Measurements from ENCODE around the gene DUSP1. TPM values are rescaled to one million over a fixed set of nuclear protein-coding genes. Genes with fewer than 3 reads are reported as not detected.
"Not testable (repeated sequence)": the region's sequence is repeated elsewhere in the genome, so short reads cannot be mapped to it uniquely, and the experiment has no call there.

The DUSP1 gene
- 18.1 and 19.4 TPM in 2 replicates for total RNA-seq (2014; rRNA removed; shearing (Covaris generic))

GRCh38 chr5:172770675-172771438, at the start of gene DUSP1:
TSS of gene DUSP1 (minus strand) at chr5:172771195. CDS start at chr5:172770952, 243 bp downstream.
- peaks cover 21% of the 10 kb centered on the region for H3K4me1 ChIP-seq
- DNase-seq = peak; percentile 98 to 99
- peak within 1 kb of the TSS; percentile 96 for H3K27ac ChIP-seq
- H3K9me3 ChIP-seq (replicated peaks) = no peaks in the 10 kb centered on the region
- H3K4me3 ChIP-seq = peak within 1 kb of the TSS; percentile 98
- H3K36me3 ChIP-seq = peaks cover 20% of the 10 kb centered on the region
- no peaks in the 10 kb centered on the region for H3K27me3 ChIP-seq

GRCh38 chr5:172820046-172820767, 49.2 kb upstream of the DUSP1 start:
- Histone ChIP-seq H3K27ac (no peak overlapping the region), H3K27me3 (no peaks in the 10 kb centered on the region), H3K4me3 (no peak overlapping the region), H3K36me3 (no peaks in the 10 kb centered on the region), H3K9me3 (replicated peaks) (no peaks in the 10 kb centered on the region; the same call in 1 of the 2 replicates), H3K4me1 (peaks cover 13% of the 10 kb centered on the region)
- peak in 1 of 2 experiments; percentile 28 for DNase-seq

DNA sequence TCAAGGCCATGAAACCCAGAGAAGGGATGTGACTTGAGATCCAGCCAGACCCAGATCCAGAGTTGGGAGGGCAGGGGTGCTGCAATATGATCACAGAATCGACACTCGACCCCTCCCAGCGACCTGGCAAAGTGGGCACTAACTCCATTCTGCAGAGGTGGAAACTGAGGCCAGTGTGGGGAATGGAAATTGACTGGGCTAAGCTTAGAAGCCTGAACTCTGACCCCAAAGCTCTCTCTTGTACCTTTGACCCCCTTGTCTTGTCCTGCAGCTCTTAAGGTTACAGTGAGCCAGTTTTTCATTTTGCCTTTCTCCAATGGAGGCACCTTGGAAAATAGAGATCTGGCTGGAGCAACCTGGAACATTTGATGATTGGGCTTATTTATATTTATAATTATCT, 48.6 kb upstream of the DUSP1 start:
- DNase-seq = no peak
- H3K27ac ChIP-seq = no peak overlapping the region
- no peaks in the 10 kb centered on the region for H3K36me3 ChIP-seq
- H3K27me3 ChIP-seq = no peaks in the 10 kb centered on the region
- H3K9me3 ChIP-seq (replicated peaks) = no peaks in the 10 kb centered on the region; the same call in 1 of the 2 replicates
- no peak overlapping the region for H3K4me3 ChIP-seq
- peaks cover 13% of the 10 kb centered on the region for H3K4me1 ChIP-seq

- no peak for DNase-seq
- Histone ChIP-seq H3K4me3 (no peak overlapping the region), H3K27ac (no peak overlapping the region), H3K36me3 (no peaks in the 10 kb centered on the region), H3K9me3 (replicated peaks) (no peaks in the 10 kb centered on the region; the same call in 1 of the 2 replicates), H3K27me3 (no peaks in the 10 kb centered on the region), H3K4me1 (peaks cover 13% of the 10 kb centered on the region)
Observed at GRCh38 chr5:172818081-172818480, 47.1 kb upstream of the DUSP1 start.

DNA sequence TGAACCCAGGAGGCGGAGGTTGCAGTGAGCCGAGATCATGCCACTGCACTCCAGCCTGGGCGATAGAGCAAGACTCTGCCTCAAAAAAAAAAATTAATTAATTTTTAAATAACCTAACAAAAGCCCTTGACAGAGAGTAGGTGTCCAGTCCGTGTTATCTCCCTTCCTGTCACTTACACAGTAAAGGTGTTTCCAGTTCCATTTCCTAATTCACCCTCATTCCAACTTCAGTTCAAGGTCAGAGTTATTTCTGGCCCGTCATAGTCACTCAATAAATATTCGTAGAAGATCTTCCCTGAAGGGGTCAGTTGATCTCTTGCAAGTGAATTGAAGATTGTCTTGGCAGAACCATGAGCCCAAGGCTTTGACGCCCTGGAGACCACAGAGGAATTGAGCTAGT, 46.7 kb upstream of the DUSP1 start:
- no peaks in the 10 kb centered on the region; the same call in 1 of the 2 replicates for H3K9me3 ChIP-seq (replicated peaks)
- H3K27ac ChIP-seq = no peak overlapping the region
- no peaks in the 10 kb centered on the region for H3K36me3 ChIP-seq
- no peaks in the 10 kb centered on the region for H3K27me3 ChIP-seq
- H3K4me3 ChIP-seq = no peak overlapping the region
- peaks cover 13% of the 10 kb centered on the region for H3K4me1 ChIP-seq
- DNase-seq = no peak

- Histone ChIP-seq H3K4me1 (peaks cover 13% of the 10 kb centered on the region), H3K36me3 (no peaks in the 10 kb centered on the region), H3K4me3 (peak overlapping the region; percentile 14; the same call in 1 of the 2 replicates), H3K9me3 (replicated peaks) (no peaks in the 10 kb centered on the region; the same call in 1 of the 2 replicates), H3K27me3 (no peaks in the 10 kb centered on the region), H3K27ac (no peak overlapping the region)
- peak in 1 of 2 experiments; percentile 43 for DNase-seq
Observed at GRCh38 chr5:172816925-172817562, 46.0 kb upstream of the DUSP1 start.

DNA sequence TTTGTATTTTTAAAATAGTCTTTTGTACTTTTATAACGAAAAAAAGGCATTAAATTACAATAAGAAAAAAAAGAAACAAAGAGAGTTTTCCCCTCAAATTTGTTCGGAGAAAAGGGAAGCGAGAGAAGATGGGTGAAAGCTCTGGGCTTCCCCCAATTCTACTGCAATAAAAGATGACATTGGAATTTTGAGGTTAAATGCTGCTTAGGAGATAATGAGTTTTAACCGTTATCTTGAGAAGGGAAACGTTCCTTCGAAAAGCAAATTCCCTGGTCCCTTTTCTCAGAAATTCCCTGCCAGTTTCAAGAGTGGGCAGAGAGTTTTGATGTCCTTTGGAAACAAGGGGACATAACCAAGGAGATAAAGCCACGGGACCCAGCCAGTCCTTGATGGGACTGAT, 44.6 kb upstream of the DUSP1 start:
- Histone ChIP-seq H3K27ac (no peak overlapping the region), H3K36me3 (no peaks in the 10 kb centered on the region), H3K4me3 (no peak overlapping the region), H3K4me1 (peaks cover 13% of the 10 kb centered on the region), H3K27me3 (no peaks in the 10 kb centered on the region), H3K9me3 (replicated peaks) (no peaks in the 10 kb centered on the region; the same call in 1 of the 2 replicates)
- no peak for DNase-seq

GRCh38 chr5:172810996-172811395, 40.0 kb upstream of the DUSP1 start:
- H3K4me3 ChIP-seq; H3K27ac ChIP-seq; H3K4me1 ChIP-seq; DNase-seq; H3K36me3 ChIP-seq; H3K9me3 ChIP-seq (replicated peaks); H3K27me3 ChIP-seq: not testable (repeated sequence)

GRCh38 chr5:172809774-172810173, 38.8 kb upstream of the DUSP1 start:
- H3K27ac ChIP-seq = no peak overlapping the region
- DNase-seq = no peak
- H3K36me3 ChIP-seq = no peaks in the 10 kb centered on the region
- no peaks in the 10 kb centered on the region for H3K27me3 ChIP-seq
- peaks cover 4% of the 10 kb centered on the region for H3K4me1 ChIP-seq
- no peaks in the 10 kb centered on the region for H3K9me3 ChIP-seq (replicated peaks)
- H3K4me3 ChIP-seq = no peak overlapping the region

DNA sequence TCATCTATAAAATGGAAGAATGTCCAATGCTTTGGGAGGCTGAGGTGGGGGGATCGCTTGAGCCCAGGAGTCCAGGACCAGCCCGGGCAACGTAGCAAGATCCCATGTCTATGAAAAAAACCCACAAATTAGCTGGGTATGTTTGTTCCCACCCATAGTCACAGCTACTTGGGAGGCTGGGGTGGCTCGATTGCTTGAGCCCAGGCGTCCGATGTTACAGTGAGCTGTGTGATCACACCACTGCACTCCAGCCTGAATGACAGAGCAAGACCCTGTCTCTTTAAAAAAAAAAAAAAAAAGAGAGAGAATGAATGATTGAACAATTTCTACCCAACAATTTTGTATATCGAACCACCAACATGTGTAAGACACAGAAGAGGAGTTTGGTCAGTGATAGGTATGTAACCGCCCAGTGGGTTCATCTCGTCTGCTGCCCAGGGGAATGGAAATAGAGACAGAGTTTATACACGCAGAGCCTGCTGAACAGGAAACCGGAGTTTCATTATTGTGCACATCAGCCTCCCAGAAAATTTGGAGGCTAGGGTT, 36.8 kb upstream of the DUSP1 start:
- Histone ChIP-seq H3K9me3 (replicated peaks) (0 out of 2 replicates have a peak, but pooled peaks cover 3% of the 10 kb centered on the region), H3K27ac (no peak overlapping the region; the same call in 1 of the 2 replicates), H3K4me1 (peaks cover 4% of the 10 kb centered on the region), H3K27me3 (no peaks in the 10 kb centered on the region), H3K36me3 (no peaks in the 10 kb centered on the region), H3K4me3 (no peak overlapping the region)
- no peak for DNase-seq

GRCh38 chr5:172806897-172807672, 36.1 kb upstream of the DUSP1 start:
- Histone ChIP-seq H3K27ac (peak overlapping the region; percentile 32; the same call in 1 of the 2 replicates), H3K27me3 (no peaks in the 10 kb centered on the region), H3K4me3 (peak overlapping the region; percentile 42), H3K4me1 (peaks cover 4% of the 10 kb centered on the region), H3K36me3 (no peaks in the 10 kb centered on the region), H3K9me3 (replicated peaks) (0 out of 2 replicates have a peak, but pooled peaks cover 3% of the 10 kb centered on the region)
- DNase-seq = peak; percentile 76 to 80

- Histone ChIP-seq H3K4me3 (no peak overlapping the region), H3K9me3 (replicated peaks) (0 out of 2 replicates have a peak, but pooled peaks cover 3% of the 10 kb centered on the region), H3K36me3 (no peaks in the 10 kb centered on the region), H3K27me3 (no peaks in the 10 kb centered on the region), H3K27ac (no peak overlapping the region), H3K4me1 (peaks cover 4% of the 10 kb centered on the region)
- DNase-seq = no peak
Observed at GRCh38 chr5:172805736-172806255, 34.8 kb upstream of the DUSP1 start.

DNA sequence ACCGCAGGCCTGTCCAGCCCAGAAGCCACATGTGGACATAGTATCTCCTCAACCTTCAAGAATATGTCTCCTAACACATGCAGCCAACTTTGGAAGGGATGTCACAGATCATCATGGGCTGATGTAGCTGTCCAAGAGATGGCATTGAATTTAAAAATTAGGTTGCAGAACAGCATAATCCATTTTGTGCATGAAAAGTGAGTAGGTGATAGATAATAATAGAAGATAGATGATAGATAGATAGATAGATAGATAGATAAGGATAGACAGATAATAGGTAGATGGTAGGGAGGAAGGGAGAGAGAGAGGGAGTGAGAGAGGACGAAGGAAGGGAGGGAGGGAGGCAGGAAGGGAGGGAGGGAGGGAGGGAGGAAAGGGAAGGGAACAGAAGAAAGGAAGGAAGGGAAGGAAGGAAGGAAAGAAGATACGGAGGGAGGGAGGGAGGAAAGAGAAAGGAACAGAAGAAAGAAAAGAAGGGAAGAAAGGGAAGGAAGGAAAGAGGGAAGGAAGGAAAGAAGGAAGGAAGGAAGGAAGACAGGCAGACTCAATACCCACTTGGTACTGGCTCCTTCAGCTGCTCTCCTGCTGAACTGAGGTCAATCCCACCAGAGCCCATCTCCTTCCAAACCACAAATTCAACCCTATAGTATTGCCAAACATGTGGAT, 34.2 kb upstream of the DUSP1 start:
- Histone ChIP-seq H3K27ac (no peak overlapping the region), H3K4me3 (no peak overlapping the region), H3K36me3 (no peaks in the 10 kb centered on the region), H3K4me1 (peaks cover 4% of the 10 kb centered on the region), H3K9me3 (replicated peaks) (0 out of 2 replicates have a peak, but pooled peaks cover 3% of the 10 kb centered on the region), H3K27me3 (no peaks in the 10 kb centered on the region)
- no peak for DNase-seq
